Lung (tissue), 12 donors: ENCODE measurements around the gene ERGIC3. TPM values are rescaled to one million over a fixed set of nuclear protein-coding genes. Genes with fewer than 3 reads are reported as not detected.

Source experiments
- ATAC-seq: fragments of 200-7000 bp; cut with Tn5 transposase; one replicate; pipeline ENCODE4 v1.9.1; 2020; ENCODE audit warnings: moderate number of reproducible peaks; ENCODE audit not compliant: insufficient read depth, low FRiP score
- DNase-seq, 3 donors: peaks; one replicate each; pipeline ENCODE4 v3.0.0-alpha.2; 2013 to 2017
- H3K27ac ChIP-seq, 2 donors: one replicate each; pipeline ENCODE4 v1.5.1; 2013; ENCODE audit warnings: mild to moderate bottlenecking in 2 of 2, moderate library complexity in 2 of 2, control low read depth in 1 of 2, inconsistent platforms in 1 of 2, low read depth in 1 of 2, low read length in 1 of 2
- H3K27me3 ChIP-seq, 3 donors: one replicate each; pipeline ENCODE4 v1.5.1; 2013; ENCODE audit warnings: low read length in 2 of 3; ENCODE audit not compliant: control insufficient read depth in 3 of 3, insufficient read depth in 3 of 3
- H3K36me3 ChIP-seq, 4 donors: one replicate each; pipeline ENCODE4 v1.5.1; 2013; ENCODE audit warnings: low read length in 4 of 4, mild to moderate bottlenecking in 1 of 4, moderate library complexity in 1 of 4; ENCODE audit not compliant: control insufficient read depth in 4 of 4, insufficient read depth in 4 of 4
- H3K4me1 ChIP-seq, 5 donors: one replicate each; pipeline ENCODE4 v1.5.1; 2013; ENCODE audit warnings: low read length in 5 of 5, mild to moderate bottlenecking in 2 of 5, moderate library complexity in 1 of 5; ENCODE audit not compliant: control insufficient read depth in 5 of 5, insufficient read depth in 5 of 5
- H3K4me3 ChIP-seq: one replicate; pipeline ENCODE4 v1.5.1; 2013; ENCODE audit warnings: mild to moderate bottlenecking, control low read depth, moderate library complexity
- H3K9ac ChIP-seq, 2 donors: one replicate each; pipeline ENCODE4 v1.5.1; 2013; ENCODE audit warnings: low read length in 2 of 2, control low read depth in 1 of 2; ENCODE audit not compliant: insufficient read depth in 1 of 2
- H3K9me3 ChIP-seq, 4 donors: one replicate each; pipeline ENCODE4 v1.5.1; 2013; ENCODE audit warnings: low read length in 3 of 4, mild to moderate bottlenecking in 1 of 4, moderate library complexity in 1 of 4; ENCODE audit not compliant: control insufficient read depth in 4 of 4, insufficient read depth in 3 of 4
- CTCF ChIP-seq: IDR thresholded peaks from 2 replicates; pipeline ENCODE4 v1.5.1; 2012; ENCODE audit warnings: mild to moderate bottlenecking; ENCODE audit errors: control extremely low read depth, extremely low read depth
- WGBS, 2 donors: extraction: QIAGEN DNeasy Blood & Tissue Kit; methylation state at CpG; one replicate each; pipeline ENCODE4 v1.1.7; 2013; 5-methylcytosine and 5-hydroxymethylcytosine counted together
- polyA plus RNA-seq, 2 donors: library from polyadenylated mRNA; stranded (reverse); fragments of 200-250 nt; gene quantifications; one replicate each; pipeline ENCODE4 v1.2.1, GENCODE V29; 2013
- total RNA-seq, 2 donors: library from RNA; depleted of rRNA in 1 of 2; stranded (reverse); fragments of >200 nt in 1 of 2; gene quantifications; one replicate each; pipeline ENCODE4 v1.2.1, GENCODE V29; 2014 to 2021
- donor health status: control.
- donor health status: control.
- donor health status: Bipolar disorder and iron deficiency.
- donor health status: healthy.
- donor health status: DM: yes; HTN: yes; CAD: no.

ERGIC3 gene
- total and polyA plus RNA-seq, 4 donors, result 173 to 241 (median 212) TPM

GRCh38 chr20:35575958-35576357, 34.1 kb downstream of the ERGIC3 start:
- Histone ChIP-seq H3K4me3 (no peak overlapping the region), H3K4me1 (peaks cover 0 to 6% (median 0%) of the 10 kb centered on the region in 5 donors), H3K27ac (no peak overlapping the region), H3K36me3 (no peaks in the 10 kb centered on the region), H3K9me3 (peaks cover 0 to 4% (median 0%) of the 10 kb centered on the region in 4 donors), H3K27me3 (no peaks in the 10 kb centered on the region), H3K9ac (no peak overlapping the region)
- no peak for TF ChIP-seq CTCF
- ATAC-seq, result no peak
- DNase-seq, result peak; percentile 59 to 77 (median 59)
- WGBS, 2 donors, result 64 to 81% methylated on average over 4 of the region's 4 CpGs

GRCh38 chr20:35576816-35577215, 34.9 kb downstream of the ERGIC3 start:
- DNase-seq (no peak), ATAC-seq (no peak)
- H3K9ac ChIP-seq, result no peak overlapping the region
- H3K4me1 ChIP-seq, result peaks cover 0 to 6% (median 0%) of the 10 kb centered on the region in 5 donors
- H3K36me3 ChIP-seq, result no peaks in the 10 kb centered on the region
- WGBS, 2 donors, result 69 to 79% methylated on average over 3 of the region's 3 CpGs
- H3K27ac ChIP-seq, result no peak overlapping the region
- H3K9me3 ChIP-seq, result peaks cover 0 to 5% (median 0%) of the 10 kb centered on the region in 4 donors
- no peaks in the 10 kb centered on the region for H3K27me3 ChIP-seq
- TF ChIP-seq CTCF, result no peak
- no peak overlapping the region for H3K4me3 ChIP-seq

DNA sequence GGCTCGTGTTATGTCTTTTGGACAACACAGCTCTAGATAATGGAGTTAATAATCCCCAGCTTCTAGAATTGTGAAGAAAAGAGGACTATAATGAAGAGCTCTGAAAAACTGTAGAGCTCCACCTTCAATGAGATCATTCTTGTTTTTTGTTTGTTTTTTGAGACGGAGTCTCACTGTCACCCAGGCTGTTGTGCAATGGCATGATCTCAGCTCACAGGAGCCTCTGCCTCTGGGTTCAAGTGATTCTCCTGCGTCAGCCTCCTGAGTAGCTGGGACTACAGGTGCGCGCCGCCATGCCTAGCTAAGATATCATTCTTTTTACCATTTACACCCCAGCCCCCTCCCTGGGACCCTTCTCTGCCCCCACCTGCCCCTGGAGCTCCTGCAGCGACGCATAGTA, 36.6 kb downstream of the ERGIC3 start:
- DNase-seq, result no peak

More for the DNA sequence above, 36.6 kb downstream of the ERGIC3 start:
- Histone ChIP-seq H3K4me1 (peaks cover 0 to 6% (median 0%) of the 10 kb centered on the region in 5 donors), H3K27ac (no peak overlapping the region), H3K27me3 (no peaks in the 10 kb centered on the region), H3K36me3 (no peaks in the 10 kb centered on the region), H3K4me3 (no peak overlapping the region), H3K9me3 (peaks cover 0 to 8% (median 0%) of the 10 kb centered on the region in 4 donors), H3K9ac (no peak overlapping the region)
- WGBS, 2 donors, result 87 to 88% methylated on average over 8 of the region's 8 CpGs
- no peak for ATAC-seq
- TF ChIP-seq CTCF, result no peak
